HEK293 (cell line): ENCODE measurements around the gene FASTK.
A peak's percentile ranks its signal among the peaks of the same experiment; 100 is the strongest.

ENCODE experiments used
- IKZF3 ChIP-seq: fragments of 450-650 bp; IDR thresholded peaks from 2 replicates; pipeline ENCODE4 v1.5.0; 2018; ENCODE audit warnings: missing biosample characterization, mild to moderate bottlenecking, missing genetic modification characterization, moderate library complexity
- KLF9 ChIP-seq: fragments of 450-650 bp; formaldehyde crosslinking; IDR thresholded peaks from 2 replicates; pipeline ENCODE4 v1.5.1; 2016; ENCODE audit warnings: missing biosample characterization, missing genetic modification characterization, low read depth
- MZF1 ChIP-seq: fragments of 450-650 bp; formaldehyde crosslinking; IDR thresholded peaks from 2 replicates; pipeline ENCODE4 v1.5.1; 2017; ENCODE audit warnings: missing biosample characterization, missing genetic modification characterization, borderline replicate concordance
- WT1 ChIP-seq: fragments of 450-650 bp; formaldehyde crosslinking; IDR thresholded peaks from 2 replicates; pipeline ENCODE4 v1.5.1; 2016; ENCODE audit warnings: missing biosample characterization, missing genetic modification characterization
- ZBTB7A ChIP-seq: fragments of 450-650 bp; formaldehyde crosslinking; IDR thresholded peaks from 2 replicates; pipeline ENCODE4 v1.5.1; 2016; ENCODE audit warnings: low read depth, missing biosample characterization, missing genetic modification characterization
- ZNF16 ChIP-seq: fragments of 450-650 bp; formaldehyde crosslinking; IDR thresholded peaks from 2 replicates; pipeline ENCODE4 v1.5.1; 2016; ENCODE audit warnings: low read depth, missing biosample characterization, missing genetic modification characterization
- ZNF2 ChIP-seq: fragments of 450-650 bp; formaldehyde crosslinking; IDR thresholded peaks from 2 replicates; pipeline ENCODE4 v1.5.1; 2016; ENCODE audit warnings: missing biosample characterization, missing genetic modification characterization
- ZNF350 ChIP-seq: fragments of 450-650 bp; formaldehyde crosslinking; IDR thresholded peaks from 2 replicates; pipeline ENCODE4 v1.5.0; 2017; ENCODE audit warnings: missing biosample characterization, mild to moderate bottlenecking, missing genetic modification characterization
- ZNF404 ChIP-seq: fragments of 450-650 bp; formaldehyde crosslinking; IDR thresholded peaks from 2 replicates; pipeline ENCODE4 v1.5.1; 2017; ENCODE audit warnings: missing biosample characterization, missing genetic modification characterization
- ZNF48 ChIP-seq: fragments of 450-650 bp; formaldehyde crosslinking; IDR thresholded peaks from 2 replicates; pipeline ENCODE4 v1.5.1; 2016; ENCODE audit warnings: missing biosample characterization, missing genetic modification characterization
- ZNF514 ChIP-seq: fragments of 450-650 bp; formaldehyde crosslinking; IDR thresholded peaks from 2 replicates; pipeline ENCODE4 v1.5.1; 2016; ENCODE audit warnings: missing biosample characterization, missing genetic modification characterization
- ZNF529 ChIP-seq: fragments of 450-650 bp; formaldehyde crosslinking; IDR thresholded peaks from 2 replicates; pipeline ENCODE4 v1.5.1; 2017; ENCODE audit warnings: missing genetic modification characterization, missing biosample characterization; ENCODE audit not compliant: insufficient replicate concordance
- ZNF558 ChIP-seq: fragments of 450-650 bp; formaldehyde crosslinking; IDR thresholded peaks from 2 replicates; pipeline ENCODE4 v1.5.1; 2016; ENCODE audit warnings: missing biosample characterization, missing genetic modification characterization
- ZNF629 ChIP-seq: fragments of 450-650 bp; formaldehyde crosslinking; IDR thresholded peaks from 2 replicates; pipeline ENCODE4 v1.5.1; 2017; ENCODE audit warnings: missing biosample characterization, missing genetic modification characterization
- ZNF664 ChIP-seq: fragments of 450-650 bp; formaldehyde crosslinking; IDR thresholded peaks from 2 replicates; pipeline ENCODE4 v1.5.1; 2016; ENCODE audit warnings: missing biosample characterization, missing genetic modification characterization
- ZNF76 ChIP-seq: fragments of 450-650 bp; formaldehyde crosslinking; IDR thresholded peaks from 2 replicates; pipeline ENCODE4; 2016; ENCODE audit warnings: low read depth, missing biosample characterization, missing genetic modification characterization, borderline replicate concordance
- ZNF837 ChIP-seq: fragments of 450-650 bp; formaldehyde crosslinking; IDR thresholded peaks from 2 replicates; pipeline ENCODE4 v1.5.1; 2016; ENCODE audit warnings: missing biosample characterization, missing genetic modification characterization
- ZSCAN23 ChIP-seq: fragments of 450-650 bp; formaldehyde crosslinking; IDR thresholded peaks from 2 replicates; pipeline ENCODE4 v1.5.1; 2016; ENCODE audit warnings: missing biosample characterization, missing genetic modification characterization
- TF ChIP-seq, protein P1 (sequence below): fragments of 450-650 bp; formaldehyde crosslinking; IDR thresholded peaks from 2 replicates; pipeline ENCODE4 v1.5.1; 2017; ENCODE audit warnings: missing biosample characterization, missing genetic modification characterization
- TF ChIP-seq, protein P2 (sequence below): fragments of 450-650 bp; formaldehyde crosslinking; IDR thresholded peaks from 2 replicates; pipeline ENCODE4 v1.5.1; 2016; ENCODE audit warnings: missing biosample characterization, missing genetic modification characterization
- TF ChIP-seq, protein P3 (sequence below): fragments of 450-650 bp; formaldehyde crosslinking; IDR thresholded peaks from 2 replicates; pipeline ENCODE4 v1.5.1; 2016; ENCODE audit warnings: missing biosample characterization, missing genetic modification characterization
- TF ChIP-seq, protein P4 (sequence below): fragments of 450-650 bp; formaldehyde crosslinking; IDR thresholded peaks from 2 replicates; pipeline ENCODE4 v1.5.1; 2016; ENCODE audit warnings: missing biosample characterization, missing genetic modification characterization
- TF ChIP-seq, protein P5 (sequence below): fragments of 450-650 bp; formaldehyde crosslinking; IDR thresholded peaks from 2 replicates; pipeline ENCODE4 v1.5.1; 2016; ENCODE audit warnings: missing biosample characterization, missing genetic modification characterization
- TF ChIP-seq, protein P6 (sequence below): IDR thresholded peaks from 2 replicates; pipeline ENCODE4 v1.6.1; 2011; ENCODE audit warnings: mild to moderate bottlenecking, low read depth, low read length, borderline replicate concordance
- TF ChIP-seq, protein P7 (sequence below): fragments of 450-650 bp; formaldehyde crosslinking; IDR thresholded peaks from 2 replicates; pipeline ENCODE4 v1.5.1; 2016; ENCODE audit warnings: missing biosample characterization, missing genetic modification characterization
- TF ChIP-seq, protein P8 (sequence below): fragments of 450-650 bp; formaldehyde crosslinking; IDR thresholded peaks from 2 replicates; pipeline ENCODE4 v1.5.1; 2016; ENCODE audit warnings: missing biosample characterization, missing genetic modification characterization

Gene FASTK

DNA sequence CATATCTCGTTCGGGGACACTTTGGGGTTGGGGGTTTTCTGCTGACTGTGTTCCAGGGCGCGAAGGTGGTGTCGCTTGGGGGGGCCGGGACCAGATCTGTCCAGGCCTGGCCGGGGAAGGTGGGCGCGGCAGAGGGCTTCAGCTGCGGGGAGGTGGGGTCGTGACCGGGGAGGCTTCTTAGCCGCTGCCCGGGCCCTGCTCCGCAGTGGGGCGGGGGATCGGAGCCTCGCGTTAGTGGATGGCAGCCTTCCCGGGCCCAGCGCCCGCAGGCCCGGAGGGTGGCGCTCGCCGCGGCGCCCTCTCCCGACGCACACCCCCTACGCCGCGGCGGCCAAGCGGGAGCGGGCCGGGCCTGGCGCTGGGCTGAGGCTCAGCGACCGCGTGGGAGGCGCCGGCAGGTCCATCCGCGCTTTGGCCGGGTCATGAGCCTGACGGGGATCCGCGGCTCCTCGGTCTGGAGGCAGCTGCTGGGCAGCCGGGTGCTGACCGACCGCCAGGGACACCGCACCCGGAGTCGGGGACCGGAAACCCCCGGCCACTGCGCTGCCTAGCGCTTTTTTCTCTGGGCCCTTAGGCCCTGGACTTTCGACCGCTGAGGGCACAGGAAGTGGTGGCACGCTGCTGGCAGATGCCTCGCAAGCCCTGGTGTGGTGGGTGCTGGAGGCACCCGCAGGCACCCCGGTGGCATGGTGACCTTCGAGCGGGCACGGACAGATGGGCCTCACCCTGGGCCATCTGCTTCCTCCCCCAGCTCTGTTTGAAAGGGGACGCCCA lies 6.8 kb upstream of the FASTK start (continued):
- peak; percentile 63 for TF ChIP-seq ZBTB7A (tag by site-specific recombination)
- no peak for TF ChIP-seq ZNF529
- TF ChIP-seq ZNF837: no peak
- TF ChIP-seq, protein P1, sequence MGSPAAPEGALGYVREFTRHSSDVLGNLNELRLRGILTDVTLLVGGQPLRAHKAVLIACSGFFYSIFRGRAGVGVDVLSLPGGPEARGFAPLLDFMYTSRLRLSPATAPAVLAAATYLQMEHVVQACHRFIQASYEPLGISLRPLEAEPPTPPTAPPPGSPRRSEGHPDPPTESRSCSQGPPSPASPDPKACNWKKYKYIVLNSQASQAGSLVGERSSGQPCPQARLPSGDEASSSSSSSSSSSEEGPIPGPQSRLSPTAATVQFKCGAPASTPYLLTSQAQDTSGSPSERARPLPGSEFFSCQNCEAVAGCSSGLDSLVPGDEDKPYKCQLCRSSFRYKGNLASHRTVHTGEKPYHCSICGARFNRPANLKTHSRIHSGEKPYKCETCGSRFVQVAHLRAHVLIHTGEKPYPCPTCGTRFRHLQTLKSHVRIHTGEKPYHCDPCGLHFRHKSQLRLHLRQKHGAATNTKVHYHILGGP (tag by site-specific recombination): no peak
- no peak for TF ChIP-seq ZNF558
- peak; percentile 32; the same call in 1 of the 2 replicates for TF ChIP-seq IKZF3 (tag by site-specific recombination)
- TF ChIP-seq, protein P2, sequence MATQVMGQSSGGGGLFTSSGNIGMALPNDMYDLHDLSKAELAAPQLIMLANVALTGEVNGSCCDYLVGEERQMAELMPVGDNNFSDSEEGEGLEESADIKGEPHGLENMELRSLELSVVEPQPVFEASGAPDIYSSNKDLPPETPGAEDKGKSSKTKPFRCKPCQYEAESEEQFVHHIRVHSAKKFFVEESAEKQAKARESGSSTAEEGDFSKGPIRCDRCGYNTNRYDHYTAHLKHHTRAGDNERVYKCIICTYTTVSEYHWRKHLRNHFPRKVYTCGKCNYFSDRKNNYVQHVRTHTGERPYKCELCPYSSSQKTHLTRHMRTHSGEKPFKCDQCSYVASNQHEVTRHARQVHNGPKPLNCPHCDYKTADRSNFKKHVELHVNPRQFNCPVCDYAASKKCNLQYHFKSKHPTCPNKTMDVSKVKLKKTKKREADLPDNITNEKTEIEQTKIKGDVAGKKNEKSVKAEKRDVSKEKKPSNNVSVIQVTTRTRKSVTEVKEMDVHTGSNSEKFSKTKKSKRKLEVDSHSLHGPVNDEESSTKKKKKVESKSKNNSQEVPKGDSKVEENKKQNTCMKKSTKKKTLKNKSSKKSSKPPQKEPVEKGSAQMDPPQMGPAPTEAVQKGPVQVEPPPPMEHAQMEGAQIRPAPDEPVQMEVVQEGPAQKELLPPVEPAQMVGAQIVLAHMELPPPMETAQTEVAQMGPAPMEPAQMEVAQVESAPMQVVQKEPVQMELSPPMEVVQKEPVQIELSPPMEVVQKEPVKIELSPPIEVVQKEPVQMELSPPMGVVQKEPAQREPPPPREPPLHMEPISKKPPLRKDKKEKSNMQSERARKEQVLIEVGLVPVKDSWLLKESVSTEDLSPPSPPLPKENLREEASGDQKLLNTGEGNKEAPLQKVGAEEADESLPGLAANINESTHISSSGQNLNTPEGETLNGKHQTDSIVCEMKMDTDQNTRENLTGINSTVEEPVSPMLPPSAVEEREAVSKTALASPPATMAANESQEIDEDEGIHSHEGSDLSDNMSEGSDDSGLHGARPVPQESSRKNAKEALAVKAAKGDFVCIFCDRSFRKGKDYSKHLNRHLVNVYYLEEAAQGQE: no peak; the same call in 1 of the 2 replicates
- TF ChIP-seq ZNF76: no peak
- peak; percentile 28; the same call in 1 of the 2 replicates for TF ChIP-seq ZNF2 (tag by site-specific recombination)
- no peak for TF ChIP-seq ZNF48 (tag by site-specific recombination)
- TF ChIP-seq, protein P3, sequence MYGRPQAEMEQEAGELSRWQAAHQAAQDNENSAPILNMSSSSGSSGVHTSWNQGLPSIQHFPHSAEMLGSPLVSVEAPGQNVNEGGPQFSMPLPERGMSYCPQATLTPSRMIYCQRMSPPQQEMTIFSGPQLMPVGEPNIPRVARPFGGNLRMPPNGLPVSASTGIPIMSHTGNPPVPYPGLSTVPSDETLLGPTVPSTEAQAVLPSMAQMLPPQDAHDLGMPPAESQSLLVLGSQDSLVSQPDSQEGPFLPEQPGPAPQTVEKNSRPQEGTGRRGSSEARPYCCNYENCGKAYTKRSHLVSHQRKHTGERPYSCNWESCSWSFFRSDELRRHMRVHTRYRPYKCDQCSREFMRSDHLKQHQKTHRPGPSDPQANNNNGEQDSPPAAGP (tag by site-specific recombination): no peak
- TF ChIP-seq ZNF16 (tag by site-specific recombination): no peak
- TF ChIP-seq, protein P4, sequence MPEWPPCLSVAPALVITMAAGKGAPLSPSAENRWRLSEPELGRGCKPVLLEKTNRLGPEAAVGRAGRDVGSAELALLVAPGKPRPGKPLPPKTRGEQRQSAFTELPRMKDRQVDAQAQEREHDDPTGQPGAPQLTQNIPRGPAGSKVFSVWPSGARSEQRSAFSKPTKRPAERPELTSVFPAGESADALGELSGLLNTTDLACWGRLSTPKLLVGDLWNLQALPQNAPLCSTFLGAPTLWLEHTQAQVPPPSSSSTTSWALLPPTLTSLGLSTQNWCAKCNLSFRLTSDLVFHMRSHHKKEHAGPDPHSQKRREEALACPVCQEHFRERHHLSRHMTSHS: no peak
- 0 out of 2 replicates have a peak, but pooled peaks have one; percentile 25 for TF ChIP-seq MZF1 (tag by site-specific recombination)
- no peak for TF ChIP-seq ZSCAN23 (tag by site-specific recombination)
- TF ChIP-seq, protein P5, sequence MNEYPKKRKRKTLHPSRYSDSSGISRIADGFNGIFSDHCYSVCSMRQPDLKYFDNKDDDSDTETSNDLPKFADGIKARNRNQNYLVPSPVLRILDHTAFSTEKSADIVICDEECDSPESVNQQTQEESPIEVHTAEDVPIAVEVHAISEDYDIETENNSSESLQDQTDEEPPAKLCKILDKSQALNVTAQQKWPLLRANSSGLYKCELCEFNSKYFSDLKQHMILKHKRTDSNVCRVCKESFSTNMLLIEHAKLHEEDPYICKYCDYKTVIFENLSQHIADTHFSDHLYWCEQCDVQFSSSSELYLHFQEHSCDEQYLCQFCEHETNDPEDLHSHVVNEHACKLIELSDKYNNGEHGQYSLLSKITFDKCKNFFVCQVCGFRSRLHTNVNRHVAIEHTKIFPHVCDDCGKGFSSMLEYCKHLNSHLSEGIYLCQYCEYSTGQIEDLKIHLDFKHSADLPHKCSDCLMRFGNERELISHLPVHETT: no peak
- no peak for TF ChIP-seq ZNF514 (tag by site-specific recombination)
- no peak for TF ChIP-seq ZNF350 (tag by site-specific recombination)
- no peak for TF ChIP-seq WT1 (tag by site-specific recombination)
- TF ChIP-seq ZNF664 (tag by site-specific recombination): no peak
- no peak; the same call in 1 of the 2 replicates for TF ChIP-seq ZNF629 (tag by site-specific recombination)
- TF ChIP-seq ZNF404 (tag by site-specific recombination): no peak
- TF ChIP-seq, protein P6, sequence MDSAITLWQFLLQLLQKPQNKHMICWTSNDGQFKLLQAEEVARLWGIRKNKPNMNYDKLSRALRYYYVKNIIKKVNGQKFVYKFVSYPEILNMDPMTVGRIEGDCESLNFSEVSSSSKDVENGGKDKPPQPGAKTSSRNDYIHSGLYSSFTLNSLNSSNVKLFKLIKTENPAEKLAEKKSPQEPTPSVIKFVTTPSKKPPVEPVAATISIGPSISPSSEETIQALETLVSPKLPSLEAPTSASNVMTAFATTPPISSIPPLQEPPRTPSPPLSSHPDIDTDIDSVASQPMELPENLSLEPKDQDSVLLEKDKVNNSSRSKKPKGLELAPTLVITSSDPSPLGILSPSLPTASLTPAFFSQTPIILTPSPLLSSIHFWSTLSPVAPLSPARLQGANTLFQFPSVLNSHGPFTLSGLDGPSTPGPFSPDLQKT: no peak
- TF ChIP-seq, protein P7, sequence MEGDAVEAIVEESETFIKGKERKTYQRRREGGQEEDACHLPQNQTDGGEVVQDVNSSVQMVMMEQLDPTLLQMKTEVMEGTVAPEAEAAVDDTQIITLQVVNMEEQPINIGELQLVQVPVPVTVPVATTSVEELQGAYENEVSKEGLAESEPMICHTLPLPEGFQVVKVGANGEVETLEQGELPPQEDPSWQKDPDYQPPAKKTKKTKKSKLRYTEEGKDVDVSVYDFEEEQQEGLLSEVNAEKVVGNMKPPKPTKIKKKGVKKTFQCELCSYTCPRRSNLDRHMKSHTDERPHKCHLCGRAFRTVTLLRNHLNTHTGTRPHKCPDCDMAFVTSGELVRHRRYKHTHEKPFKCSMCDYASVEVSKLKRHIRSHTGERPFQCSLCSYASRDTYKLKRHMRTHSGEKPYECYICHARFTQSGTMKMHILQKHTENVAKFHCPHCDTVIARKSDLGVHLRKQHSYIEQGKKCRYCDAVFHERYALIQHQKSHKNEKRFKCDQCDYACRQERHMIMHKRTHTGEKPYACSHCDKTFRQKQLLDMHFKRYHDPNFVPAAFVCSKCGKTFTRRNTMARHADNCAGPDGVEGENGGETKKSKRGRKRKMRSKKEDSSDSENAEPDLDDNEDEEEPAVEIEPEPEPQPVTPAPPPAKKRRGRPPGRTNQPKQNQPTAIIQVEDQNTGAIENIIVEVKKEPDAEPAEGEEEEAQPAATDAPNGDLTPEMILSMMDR (tag by site-specific recombination): peak; percentile 23; the same call in 1 of the 2 replicates
- peak; percentile 80 for TF ChIP-seq KLF9 (tag by site-specific recombination)
- TF ChIP-seq, protein P8, sequence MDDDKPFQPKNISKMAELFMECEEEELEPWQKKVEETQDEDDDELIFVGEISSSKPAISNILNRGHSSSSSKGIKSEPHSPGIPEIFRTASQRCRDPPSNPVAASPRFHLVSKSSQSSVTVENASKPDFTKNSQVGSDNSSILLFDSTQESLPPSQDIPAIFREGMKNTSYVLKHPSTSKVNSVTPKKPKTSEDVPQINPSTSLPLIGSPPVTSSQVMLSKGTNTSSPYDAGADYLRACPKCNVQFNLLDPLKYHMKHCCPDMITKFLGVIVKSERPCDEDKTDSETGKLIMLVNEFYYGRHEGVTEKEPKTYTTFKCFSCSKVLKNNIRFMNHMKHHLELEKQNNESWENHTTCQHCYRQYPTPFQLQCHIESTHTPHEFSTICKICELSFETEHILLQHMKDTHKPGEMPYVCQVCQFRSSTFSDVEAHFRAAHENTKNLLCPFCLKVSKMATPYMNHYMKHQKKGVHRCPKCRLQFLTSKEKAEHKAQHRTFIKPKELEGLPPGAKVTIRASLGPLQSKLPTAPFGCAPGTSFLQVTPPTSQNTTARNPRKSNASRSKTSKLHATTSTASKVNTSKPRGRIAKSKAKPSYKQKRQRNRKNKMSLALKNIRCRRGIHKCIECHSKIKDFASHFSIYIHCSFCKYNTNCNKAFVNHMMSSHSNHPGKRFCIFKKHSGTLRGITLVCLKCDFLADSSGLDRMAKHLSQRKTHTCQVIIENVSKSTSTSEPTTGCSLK (tag by site-specific recombination): no peak
